ENCODE measurements around the gene SLC26A9. TPM values are rescaled to one million over a fixed set of nuclear protein-coding genes. Genes with fewer than 3 reads are reported as not detected.

SLC26A9 gene
- total and polyA plus RNA-seq, 2 experiments from 2014 or later: not detected

DNA sequence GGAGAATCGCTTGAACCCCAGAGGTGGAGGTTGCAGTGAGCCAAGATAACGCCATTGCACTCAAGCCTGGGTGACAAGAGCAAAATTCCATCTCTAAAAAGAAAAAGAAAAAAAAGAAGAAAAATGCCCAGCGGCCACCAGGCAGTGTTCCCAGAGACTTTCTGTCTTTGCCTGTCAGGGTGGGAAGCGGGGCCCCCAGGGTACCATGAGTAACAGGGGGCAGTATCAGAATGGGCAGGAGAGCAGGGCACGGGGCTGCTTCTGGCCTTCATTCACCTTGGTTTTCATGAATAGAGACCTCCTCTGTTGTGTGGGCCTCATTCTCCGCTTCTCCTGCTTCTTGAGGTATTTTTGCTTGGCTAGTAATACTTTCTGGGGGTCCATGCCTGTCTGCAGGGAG, 20.4 kb downstream of the SLC26A9 start:
- H3K4me3 ChIP-seq: no peak overlapping the region
- no peak overlapping the region for H3K4me3 Mint-ChIP-seq
- no peak overlapping the region for H2AFZ ChIP-seq
- ATAC-seq (no peak), DNase-seq (ENCODE audit: low spot score) (no peak)
- H3K27me3 ChIP-seq (ENCODE audit: insufficient read depth): no peaks in the 10 kb centered on the region
- no peaks in the 10 kb centered on the region for H3K79me2 ChIP-seq (replicated peaks; ENCODE audit: insufficient read depth)
- H3K9me2 ChIP-seq (ENCODE audit: insufficient read depth): no peaks in the 10 kb centered on the region
- no peak overlapping the region for H3K27ac Mint-ChIP-seq
- no peaks in the 10 kb centered on the region for H3K4me1 ChIP-seq (ENCODE audit: insufficient read depth)
- peaks cover 4% of the 10 kb centered on the region for H3K4me1 Mint-ChIP-seq
- no peak overlapping the region for H3K27ac ChIP-seq (ENCODE audit: low read depth)
- H4K20me1 ChIP-seq (replicated peaks; ENCODE audit: insufficient read depth): no peaks in the 10 kb centered on the region
- no peaks in the 10 kb centered on the region for H3K36me3 Mint-ChIP-seq (ENCODE audit: low read depth)
- no peaks in the 10 kb centered on the region for H3K36me3 ChIP-seq (ENCODE audit: insufficient read depth)
- H3F3A ChIP-seq (replicated peaks; ENCODE audit: low read depth): no peaks in the 10 kb centered on the region
- H3K9me3 Mint-ChIP-seq: no peaks in the 10 kb centered on the region
- H3K4me2 ChIP-seq: no peak overlapping the region
- TF ChIP-seq, protein P1, sequence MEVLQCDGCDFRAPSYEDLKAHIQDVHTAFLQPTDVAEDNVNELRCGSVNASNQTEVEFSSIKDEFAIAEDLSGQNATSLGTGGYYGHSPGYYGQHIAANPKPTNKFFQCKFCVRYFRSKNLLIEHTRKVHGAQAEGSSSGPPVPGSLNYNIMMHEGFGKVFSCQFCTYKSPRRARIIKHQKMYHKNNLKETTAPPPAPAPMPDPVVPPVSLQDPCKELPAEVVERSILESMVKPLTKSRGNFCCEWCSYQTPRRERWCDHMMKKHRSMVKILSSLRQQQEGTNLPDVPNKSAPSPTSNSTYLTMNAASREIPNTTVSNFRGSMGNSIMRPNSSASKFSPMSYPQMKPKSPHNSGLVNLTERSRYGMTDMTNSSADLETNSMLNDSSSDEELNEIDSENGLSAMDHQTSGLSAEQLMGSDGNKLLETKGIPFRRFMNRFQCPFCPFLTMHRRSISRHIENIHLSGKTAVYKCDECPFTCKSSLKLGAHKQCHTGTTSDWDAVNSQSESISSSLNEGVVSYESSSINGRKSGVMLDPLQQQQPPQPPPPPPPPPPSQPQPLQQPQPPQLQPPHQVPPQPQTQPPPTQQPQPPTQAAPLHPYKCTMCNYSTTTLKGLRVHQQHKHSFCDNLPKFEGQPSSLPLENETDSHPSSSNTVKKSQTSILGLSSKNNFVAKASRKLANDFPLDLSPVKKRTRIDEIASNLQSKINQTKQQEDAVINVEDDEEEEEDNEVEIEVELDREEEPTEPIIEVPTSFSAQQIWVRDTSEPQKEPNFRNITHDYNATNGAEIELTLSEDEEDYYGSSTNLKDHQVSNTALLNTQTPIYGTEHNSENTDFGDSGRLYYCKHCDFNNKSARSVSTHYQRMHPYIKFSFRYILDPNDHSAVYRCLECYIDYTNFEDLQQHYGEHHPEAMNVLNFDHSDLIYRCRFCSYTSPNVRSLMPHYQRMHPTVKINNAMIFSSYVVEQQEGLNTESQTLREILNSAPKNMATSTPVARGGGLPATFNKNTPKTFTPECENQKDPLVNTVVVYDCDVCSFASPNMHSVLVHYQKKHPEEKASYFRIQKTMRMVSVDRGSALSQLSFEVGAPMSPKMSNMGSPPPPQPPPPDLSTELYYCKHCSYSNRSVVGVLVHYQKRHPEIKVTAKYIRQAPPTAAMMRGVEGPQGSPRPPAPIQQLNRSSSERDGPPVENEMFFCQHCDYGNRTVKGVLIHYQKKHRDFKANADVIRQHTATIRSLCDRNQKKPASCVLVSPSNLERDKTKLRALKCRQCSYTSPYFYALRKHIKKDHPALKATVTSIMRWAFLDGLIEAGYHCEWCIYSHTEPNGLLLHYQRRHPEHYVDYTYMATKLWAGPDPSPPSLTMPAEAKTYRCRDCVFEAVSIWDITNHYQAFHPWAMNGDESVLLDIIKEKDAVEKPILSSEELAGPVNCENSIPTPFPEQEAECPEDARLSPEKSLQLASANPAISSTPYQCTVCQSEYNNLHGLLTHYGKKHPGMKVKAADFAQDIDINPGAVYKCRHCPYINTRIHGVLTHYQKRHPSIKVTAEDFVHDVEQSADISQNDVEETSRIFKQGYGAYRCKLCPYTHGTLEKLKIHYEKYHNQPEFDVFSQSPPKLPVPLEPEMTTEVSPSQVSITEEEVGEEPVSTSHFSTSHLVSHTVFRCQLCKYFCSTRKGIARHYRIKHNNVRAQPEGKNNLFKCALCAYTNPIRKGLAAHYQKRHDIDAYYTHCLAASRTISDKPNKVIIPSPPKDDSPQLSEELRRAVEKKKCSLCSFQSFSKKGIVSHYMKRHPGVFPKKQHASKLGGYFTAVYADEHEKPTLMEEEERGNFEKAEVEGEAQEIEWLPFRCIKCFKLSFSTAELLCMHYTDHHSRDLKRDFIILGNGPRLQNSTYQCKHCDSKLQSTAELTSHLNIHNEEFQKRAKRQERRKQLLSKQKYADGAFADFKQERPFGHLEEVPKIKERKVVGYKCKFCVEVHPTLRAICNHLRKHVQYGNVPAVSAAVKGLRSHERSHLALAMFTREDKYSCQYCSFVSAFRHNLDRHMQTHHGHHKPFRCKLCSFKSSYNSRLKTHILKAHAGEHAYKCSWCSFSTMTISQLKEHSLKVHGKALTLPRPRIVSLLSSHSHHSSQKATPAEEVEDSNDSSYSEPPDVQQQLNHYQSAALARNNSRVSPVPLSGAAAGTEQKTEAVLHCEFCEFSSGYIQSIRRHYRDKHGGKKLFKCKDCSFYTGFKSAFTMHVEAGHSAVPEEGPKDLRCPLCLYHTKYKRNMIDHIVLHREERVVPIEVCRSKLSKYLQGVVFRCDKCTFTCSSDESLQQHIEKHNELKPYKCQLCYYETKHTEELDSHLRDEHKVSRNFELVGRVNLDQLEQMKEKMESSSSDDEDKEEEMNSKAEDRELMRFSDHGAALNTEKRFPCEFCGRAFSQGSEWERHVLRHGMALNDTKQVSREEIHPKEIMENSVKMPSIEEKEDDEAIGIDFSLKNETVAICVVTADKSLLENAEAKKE (CRISPR knock-in tag; IDR thresholded peaks at IDR 0.05): no peak
- TF ChIP-seq, protein P2, sequence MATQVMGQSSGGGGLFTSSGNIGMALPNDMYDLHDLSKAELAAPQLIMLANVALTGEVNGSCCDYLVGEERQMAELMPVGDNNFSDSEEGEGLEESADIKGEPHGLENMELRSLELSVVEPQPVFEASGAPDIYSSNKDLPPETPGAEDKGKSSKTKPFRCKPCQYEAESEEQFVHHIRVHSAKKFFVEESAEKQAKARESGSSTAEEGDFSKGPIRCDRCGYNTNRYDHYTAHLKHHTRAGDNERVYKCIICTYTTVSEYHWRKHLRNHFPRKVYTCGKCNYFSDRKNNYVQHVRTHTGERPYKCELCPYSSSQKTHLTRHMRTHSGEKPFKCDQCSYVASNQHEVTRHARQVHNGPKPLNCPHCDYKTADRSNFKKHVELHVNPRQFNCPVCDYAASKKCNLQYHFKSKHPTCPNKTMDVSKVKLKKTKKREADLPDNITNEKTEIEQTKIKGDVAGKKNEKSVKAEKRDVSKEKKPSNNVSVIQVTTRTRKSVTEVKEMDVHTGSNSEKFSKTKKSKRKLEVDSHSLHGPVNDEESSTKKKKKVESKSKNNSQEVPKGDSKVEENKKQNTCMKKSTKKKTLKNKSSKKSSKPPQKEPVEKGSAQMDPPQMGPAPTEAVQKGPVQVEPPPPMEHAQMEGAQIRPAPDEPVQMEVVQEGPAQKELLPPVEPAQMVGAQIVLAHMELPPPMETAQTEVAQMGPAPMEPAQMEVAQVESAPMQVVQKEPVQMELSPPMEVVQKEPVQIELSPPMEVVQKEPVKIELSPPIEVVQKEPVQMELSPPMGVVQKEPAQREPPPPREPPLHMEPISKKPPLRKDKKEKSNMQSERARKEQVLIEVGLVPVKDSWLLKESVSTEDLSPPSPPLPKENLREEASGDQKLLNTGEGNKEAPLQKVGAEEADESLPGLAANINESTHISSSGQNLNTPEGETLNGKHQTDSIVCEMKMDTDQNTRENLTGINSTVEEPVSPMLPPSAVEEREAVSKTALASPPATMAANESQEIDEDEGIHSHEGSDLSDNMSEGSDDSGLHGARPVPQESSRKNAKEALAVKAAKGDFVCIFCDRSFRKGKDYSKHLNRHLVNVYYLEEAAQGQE (IDR thresholded peaks at IDR 0.05; ENCODE audit: unreplicated experiment): no peak
- TF ChIP-seq EZH2 (IDR thresholded peaks at IDR 0.05; ENCODE audit: low read depth, unreplicated experiment) (no peak), STAT1 (IDR thresholded peaks at IDR 0.05; ENCODE audit: unreplicated experiment) (no peak), NANOG (IDR thresholded peaks at IDR 0.05; ENCODE audit: borderline replicate concordance) (no peak), ZNF331 (CRISPR knock-in tag; IDR thresholded peaks at IDR 0.05; ENCODE audit: low read depth) (no peak), CREB1 (CRISPR knock-in tag; IDR thresholded peaks at IDR 0.05; ENCODE audit: low read depth) (no peak), ZNF114 (CRISPR knock-in tag; IDR thresholded peaks at IDR 0.05) (no peak), JUNB (IDR thresholded peaks at IDR 0.05; ENCODE audit: unreplicated experiment) (no peak), EZH2phosphoT487 (IDR thresholded peaks at IDR 0.05; ENCODE audit: unreplicated experiment) (no peak), POLR2AphosphoS5 (IDR thresholded peaks at IDR 0.05; ENCODE audit: low read depth) (no peak)
- TF ChIP-seq, protein P3, sequence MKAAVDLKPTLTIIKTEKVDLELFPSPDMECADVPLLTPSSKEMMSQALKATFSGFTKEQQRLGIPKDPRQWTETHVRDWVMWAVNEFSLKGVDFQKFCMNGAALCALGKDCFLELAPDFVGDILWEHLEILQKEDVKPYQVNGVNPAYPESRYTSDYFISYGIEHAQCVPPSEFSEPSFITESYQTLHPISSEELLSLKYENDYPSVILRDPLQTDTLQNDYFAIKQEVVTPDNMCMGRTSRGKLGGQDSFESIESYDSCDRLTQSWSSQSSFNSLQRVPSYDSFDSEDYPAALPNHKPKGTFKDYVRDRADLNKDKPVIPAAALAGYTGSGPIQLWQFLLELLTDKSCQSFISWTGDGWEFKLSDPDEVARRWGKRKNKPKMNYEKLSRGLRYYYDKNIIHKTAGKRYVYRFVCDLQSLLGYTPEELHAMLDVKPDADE (IDR thresholded peaks at IDR 0.05): no peak
- TF ChIP-seq, protein P4, sequence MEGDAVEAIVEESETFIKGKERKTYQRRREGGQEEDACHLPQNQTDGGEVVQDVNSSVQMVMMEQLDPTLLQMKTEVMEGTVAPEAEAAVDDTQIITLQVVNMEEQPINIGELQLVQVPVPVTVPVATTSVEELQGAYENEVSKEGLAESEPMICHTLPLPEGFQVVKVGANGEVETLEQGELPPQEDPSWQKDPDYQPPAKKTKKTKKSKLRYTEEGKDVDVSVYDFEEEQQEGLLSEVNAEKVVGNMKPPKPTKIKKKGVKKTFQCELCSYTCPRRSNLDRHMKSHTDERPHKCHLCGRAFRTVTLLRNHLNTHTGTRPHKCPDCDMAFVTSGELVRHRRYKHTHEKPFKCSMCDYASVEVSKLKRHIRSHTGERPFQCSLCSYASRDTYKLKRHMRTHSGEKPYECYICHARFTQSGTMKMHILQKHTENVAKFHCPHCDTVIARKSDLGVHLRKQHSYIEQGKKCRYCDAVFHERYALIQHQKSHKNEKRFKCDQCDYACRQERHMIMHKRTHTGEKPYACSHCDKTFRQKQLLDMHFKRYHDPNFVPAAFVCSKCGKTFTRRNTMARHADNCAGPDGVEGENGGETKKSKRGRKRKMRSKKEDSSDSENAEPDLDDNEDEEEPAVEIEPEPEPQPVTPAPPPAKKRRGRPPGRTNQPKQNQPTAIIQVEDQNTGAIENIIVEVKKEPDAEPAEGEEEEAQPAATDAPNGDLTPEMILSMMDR (conservative IDR thresholded peaks at IDR 0.05; ENCODE audit: low read depth in 2 of 2): no peak
- peaks cover 7% of the 10 kb centered on the region for H3K27me3 Mint-ChIP-seq (ENCODE audit: insufficient read depth, low read depth, poor library complexity)

All from GM23338 (cell line).